HUES64 (cell line): Measurements from ENCODE around the gene MRRF.
A peak's percentile ranks its signal among the peaks of the same experiment; 100 is the strongest.

Experiments
- H3K27ac ChIP-seq: 2 replicates; pipeline ENCODE4 v1.7.0; 2013; ENCODE audit warnings: low read depth, low read length, inconsistent platforms
- H3K27me3 ChIP-seq: 2 replicates; pipeline ENCODE4 v1.6.1; 2013; ENCODE audit warnings: mild to moderate bottlenecking, low read length; ENCODE audit not compliant: insufficient read depth
- H3K36me3 ChIP-seq: 2 replicates; pipeline ENCODE4 v1.6.1; 2013; ENCODE audit warnings: mild to moderate bottlenecking, low read length; ENCODE audit not compliant: insufficient read depth
- H3K4me1 ChIP-seq: 2 replicates; pipeline ENCODE4 v1.6.1; 2013; ENCODE audit warnings: mild to moderate bottlenecking, low read length, moderate library complexity; ENCODE audit not compliant: insufficient read depth
- H3K4me3 ChIP-seq: 2 replicates; pipeline ENCODE4 v1.5.1; 2013; ENCODE audit warnings: mild to moderate bottlenecking, low read length, moderate library complexity
- H3K9ac ChIP-seq: 2 replicates; pipeline ENCODE4 v1.6.1; 2013; ENCODE audit warnings: mild to moderate bottlenecking, low read depth, low read length
- H3K9me3 ChIP-seq: 2 replicates; pipeline ENCODE4 v1.6.1; 2013; ENCODE audit warnings: low read depth, low read length; ENCODE audit not compliant: insufficient read depth
- WGBS: fragments of 150-250, 120-280 bp; methylation state at CpG from one replicate; pipeline ENCODE4 v1.1.7; 2013; ENCODE audit warnings: missing lambda C conversion rate; 5-methylcytosine and 5-hydroxymethylcytosine counted together

Gene MRRF

DNA sequence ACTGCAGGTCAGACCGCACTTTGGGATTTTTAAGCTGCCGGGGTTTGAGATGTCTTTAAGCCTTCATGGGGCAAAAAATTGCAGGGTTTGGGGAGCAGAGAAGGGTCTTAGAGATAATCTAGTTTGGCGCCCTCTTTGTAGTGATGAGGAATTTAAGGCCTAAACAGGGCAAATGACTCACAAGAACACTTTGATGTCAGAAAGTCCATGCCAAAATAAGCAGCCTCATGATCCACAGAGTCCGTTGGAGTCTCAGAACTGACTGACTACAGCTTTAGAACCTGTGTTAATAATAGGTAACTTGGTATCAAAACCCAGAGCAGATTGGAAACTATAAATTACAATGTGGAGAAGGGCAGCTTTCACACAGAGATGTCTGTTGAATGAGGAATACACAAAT, 70.2 kb downstream of the MRRF start:
- WGBS: 85% methylated on average over 4 of the region's 4 CpGs
- Histone ChIP-seq H3K9ac (no peak overlapping the region), H3K4me1 (peaks cover 35% of the 10 kb centered on the region), H3K36me3 (no peaks in the 10 kb centered on the region), H3K27me3 (no peaks in the 10 kb centered on the region), H3K4me3 (no peak overlapping the region), H3K27ac (no peak overlapping the region), H3K9me3 (no peaks in the 10 kb centered on the region)

DNA sequence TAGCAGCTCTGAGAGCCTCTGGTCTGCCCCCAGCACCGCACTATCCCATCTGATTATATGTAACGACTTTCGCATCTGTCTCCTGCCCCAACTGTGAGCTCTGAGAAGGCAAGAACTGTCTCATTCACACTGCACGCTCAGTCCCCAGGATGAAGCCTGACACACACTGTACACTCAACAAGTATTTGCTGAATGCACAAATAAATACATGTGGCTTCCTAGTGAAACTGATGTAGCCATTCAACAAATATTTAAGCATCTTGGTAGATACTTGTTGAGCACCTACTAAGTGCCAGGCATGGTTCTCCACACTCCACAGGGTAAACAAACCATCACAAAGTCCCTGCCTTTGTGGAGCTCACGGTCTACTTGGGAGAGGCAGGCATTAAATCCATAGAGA, 71.5 kb downstream of the MRRF start:
- H3K4me1 ChIP-seq: peaks cover 35% of the 10 kb centered on the region
- H3K9me3 ChIP-seq: no peaks in the 10 kb centered on the region
- H3K27me3 ChIP-seq: no peaks in the 10 kb centered on the region
- H3K9ac ChIP-seq: no peak overlapping the region
- H3K4me3 ChIP-seq: no peak overlapping the region
- no peaks in the 10 kb centered on the region for H3K36me3 ChIP-seq
- H3K27ac ChIP-seq: no peak overlapping the region
- WGBS: 87% methylated on average over 5 of the region's 5 CpGs

DNA sequence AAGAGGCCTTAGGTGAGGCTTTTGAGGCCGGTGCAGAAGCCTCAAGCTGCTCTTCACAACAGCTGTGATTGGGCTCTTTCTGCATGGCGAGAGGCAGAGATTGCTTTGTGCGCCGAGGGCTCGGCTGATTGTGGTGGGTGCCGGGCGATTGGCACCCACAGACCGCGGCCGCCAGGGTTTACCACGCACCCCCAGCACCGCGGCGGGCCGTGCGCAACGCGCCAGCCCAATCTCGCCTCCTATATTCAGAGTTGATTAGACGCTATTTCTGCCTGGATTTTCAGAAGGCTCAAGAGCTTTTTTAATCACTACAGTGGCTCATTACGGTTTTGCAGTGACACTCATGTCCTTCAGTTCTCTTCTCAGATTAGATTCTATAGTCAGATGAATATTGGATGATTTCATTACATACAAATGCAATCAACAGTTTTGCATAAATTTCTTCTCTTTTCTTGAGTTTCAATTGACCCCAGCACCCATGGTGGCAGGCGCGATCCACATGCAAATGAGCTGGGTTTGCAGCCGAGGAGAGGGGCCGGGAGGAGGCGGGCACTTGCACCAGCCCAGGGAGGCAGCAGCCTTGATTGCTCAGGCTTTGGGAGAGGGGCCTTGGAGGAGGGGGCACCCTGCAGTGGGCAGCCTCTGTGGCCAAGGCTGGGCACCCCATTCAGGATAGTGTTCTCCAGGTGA, 72.3 kb downstream of the MRRF start:
- Histone ChIP-seq H3K36me3 (no peaks in the 10 kb centered on the region), H3K4me3 (peak overlapping the region; percentile 6; the same call in 1 of the 2 replicates), H3K4me1 (peaks cover 30% of the 10 kb centered on the region), H3K27ac (no peak overlapping the region), H3K27me3 (no peaks in the 10 kb centered on the region), H3K9me3 (no peaks in the 10 kb centered on the region), H3K9ac (no peak overlapping the region)
- 42% methylated on average over 26 of the region's 26 CpGs for WGBS

DNA sequence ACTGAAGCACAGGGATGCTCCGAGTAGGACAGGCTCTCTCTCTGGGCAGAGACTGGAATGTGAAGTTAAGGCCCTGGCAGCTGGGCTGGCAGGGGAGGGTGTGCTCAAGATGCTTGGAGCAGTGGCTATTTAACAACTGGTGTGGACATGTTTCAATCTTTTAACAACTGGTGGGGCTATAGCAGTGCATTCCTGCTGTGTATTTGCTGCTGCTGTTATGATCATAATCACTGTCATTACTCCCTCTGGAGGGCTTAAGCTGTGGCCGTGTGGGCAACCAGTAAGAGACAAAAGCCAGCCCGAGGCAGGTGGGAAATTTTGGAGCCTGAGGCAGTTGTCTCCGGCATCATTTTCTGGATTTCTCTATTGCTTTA, 72.9 kb downstream of the MRRF start:
- Histone ChIP-seq H3K27ac (no peak overlapping the region), H3K9me3 (no peaks in the 10 kb centered on the region), H3K36me3 (no peaks in the 10 kb centered on the region), H3K9ac (no peak overlapping the region), H3K27me3 (no peaks in the 10 kb centered on the region), H3K4me3 (no peak overlapping the region), H3K4me1 (peaks cover 30% of the 10 kb centered on the region)
- WGBS: 61% methylated on average over 4 of the region's 4 CpGs

DNA sequence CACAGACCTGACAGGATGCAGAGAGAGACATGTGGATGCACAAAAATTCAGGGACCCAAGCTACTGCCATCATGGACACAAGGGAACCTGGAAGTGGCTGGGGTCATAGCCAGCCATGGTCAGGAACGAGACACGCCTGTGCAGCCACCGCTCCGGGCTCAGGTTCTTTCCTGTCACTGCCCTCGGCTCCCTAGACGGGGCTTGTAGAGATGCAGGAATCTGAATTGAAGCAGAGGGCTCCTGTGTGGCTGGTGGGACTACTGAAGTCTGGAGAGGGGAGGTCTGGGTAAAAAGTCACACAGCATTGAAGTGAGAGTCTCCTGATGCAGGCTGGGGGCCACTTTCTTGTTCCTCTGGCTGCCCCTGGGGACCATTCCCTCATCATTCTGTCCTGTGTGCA, 73.9 kb downstream of the MRRF start:
- WGBS: 81% methylated on average over 6 of the region's 6 CpGs
- no peak overlapping the region for H3K27ac ChIP-seq
- no peaks in the 10 kb centered on the region for H3K36me3 ChIP-seq
- H3K4me1 ChIP-seq: peaks cover 25% of the 10 kb centered on the region
- H3K9ac ChIP-seq: no peak overlapping the region
- no peak overlapping the region for H3K4me3 ChIP-seq
- H3K9me3 ChIP-seq: no peaks in the 10 kb centered on the region
- H3K27me3 ChIP-seq: no peaks in the 10 kb centered on the region

DNA sequence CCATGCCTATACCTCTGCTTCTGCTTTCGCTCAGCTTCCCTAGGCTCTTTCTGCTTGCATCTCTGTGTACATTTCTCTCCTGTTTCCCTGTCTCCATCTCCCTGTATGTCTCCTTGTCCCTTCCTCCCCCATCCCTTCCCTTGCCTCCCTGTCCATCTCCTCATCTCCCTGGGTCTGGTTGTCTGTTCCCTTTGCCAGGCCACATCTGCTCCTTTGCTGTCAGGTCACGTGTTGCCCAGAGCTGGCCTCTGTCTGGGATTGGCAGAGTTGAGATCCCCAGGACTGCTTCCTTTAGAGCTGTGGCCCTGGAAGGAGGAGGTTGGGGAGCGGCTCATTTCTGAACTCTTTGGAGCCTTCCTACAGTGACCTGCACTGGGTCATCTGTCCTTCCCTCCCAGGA, 74.3 kb downstream of the MRRF start:
- H3K27me3 ChIP-seq: no peaks in the 10 kb centered on the region
- H3K9ac ChIP-seq: no peak overlapping the region
- H3K9me3 ChIP-seq: no peaks in the 10 kb centered on the region
- no peaks in the 10 kb centered on the region for H3K36me3 ChIP-seq
- WGBS: 92% methylated on average over 3 of the region's 3 CpGs
- H3K4me1 ChIP-seq: peaks cover 23% of the 10 kb centered on the region
- H3K27ac ChIP-seq: no peak overlapping the region
- no peak overlapping the region for H3K4me3 ChIP-seq

DNA sequence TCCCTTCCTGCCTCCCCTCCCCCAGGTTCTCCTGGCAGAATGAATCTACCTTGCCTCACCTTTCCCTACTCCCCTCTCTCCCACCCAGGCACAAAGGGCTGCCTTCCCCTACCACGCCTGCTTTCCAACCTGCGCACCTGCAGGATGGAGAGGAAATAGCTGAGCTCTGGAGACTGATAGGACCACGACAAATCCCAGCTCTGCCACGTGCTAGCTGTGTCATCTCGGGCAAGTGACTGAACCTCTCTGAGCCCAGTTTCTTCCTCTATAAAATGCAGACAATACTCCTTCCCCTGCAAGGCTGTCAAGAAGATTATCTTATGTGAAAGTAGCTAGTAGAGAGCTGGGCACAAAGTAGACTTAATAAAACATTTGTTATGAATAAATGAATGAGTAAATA, 74.9 kb downstream of the MRRF start:
- no peaks in the 10 kb centered on the region for H3K27me3 ChIP-seq
- no peaks in the 10 kb centered on the region for H3K36me3 ChIP-seq
- H3K4me1 ChIP-seq: peaks cover 23% of the 10 kb centered on the region
- H3K9me3 ChIP-seq: no peaks in the 10 kb centered on the region
- H3K9ac ChIP-seq: no peak overlapping the region
- H3K4me3 ChIP-seq: no peak overlapping the region
- 89% methylated on average over 5 of the region's 5 CpGs for WGBS
- H3K27ac ChIP-seq: no peak overlapping the region

DNA sequence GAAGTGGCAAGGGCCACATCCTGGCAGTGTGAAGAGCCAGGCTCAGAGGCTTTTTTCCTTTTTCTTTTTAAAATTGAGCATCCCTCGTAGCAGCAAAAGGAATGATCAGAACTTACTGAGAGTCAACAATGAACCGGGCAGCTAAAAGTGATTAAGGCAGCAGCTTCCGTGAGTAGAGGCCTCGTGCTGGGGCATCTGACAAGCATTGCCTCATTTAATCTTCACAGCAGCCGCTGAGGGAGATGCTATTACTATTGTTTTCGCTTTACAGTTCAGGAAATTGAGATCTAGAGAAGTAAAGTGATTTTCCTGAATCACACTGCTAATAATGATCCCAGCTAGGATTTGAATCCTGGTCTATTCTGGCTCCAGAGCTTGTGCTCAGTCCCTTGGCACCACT, 75.5 kb downstream of the MRRF start:
- Histone ChIP-seq H3K4me1 (peaks cover 23% of the 10 kb centered on the region), H3K36me3 (no peaks in the 10 kb centered on the region), H3K4me3 (no peak overlapping the region), H3K27me3 (peaks cover under 1% of the 10 kb centered on the region; the same call in 1 of the 2 replicates), H3K9me3 (no peaks in the 10 kb centered on the region), H3K9ac (no peak overlapping the region), H3K27ac (no peak overlapping the region)
- 83% methylated on average over 6 of the region's 6 CpGs for WGBS

DNA sequence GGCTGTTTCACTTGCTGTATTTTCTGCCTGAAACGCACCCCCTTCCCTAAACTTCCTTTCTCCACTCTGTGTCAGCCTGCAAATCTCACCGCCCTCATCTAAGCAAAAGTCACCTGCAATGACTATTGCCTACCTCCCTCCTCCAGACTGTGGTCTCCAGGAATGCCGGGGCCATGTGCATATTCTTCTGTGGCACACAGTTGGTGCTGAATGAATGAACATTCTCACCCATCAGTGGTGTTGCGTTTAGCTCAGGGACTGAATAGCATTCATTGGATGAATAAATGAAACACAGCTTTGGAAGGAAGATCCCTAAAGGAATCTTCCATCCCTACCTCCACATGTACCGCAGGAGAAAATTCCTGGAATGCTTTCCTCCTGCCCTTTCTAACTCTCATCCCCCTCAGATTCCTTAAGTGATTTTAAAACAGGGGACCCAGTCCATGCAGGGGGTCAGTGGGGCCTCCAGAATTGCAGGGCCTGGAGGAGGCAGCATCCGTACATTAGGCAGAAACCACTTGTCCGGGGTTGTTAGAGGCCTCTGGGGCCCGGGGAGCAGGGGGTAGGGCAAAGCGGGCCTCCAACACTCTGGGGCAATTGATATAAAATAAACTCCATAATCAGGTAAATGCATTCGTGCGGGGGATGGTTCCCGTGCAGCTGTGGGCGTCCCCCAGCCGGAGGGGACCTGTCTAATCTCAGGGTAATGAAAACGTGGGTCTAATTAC, 77.8 kb downstream of the MRRF start:
- H3K27ac ChIP-seq: no peak overlapping the region
- H3K36me3 ChIP-seq: no peaks in the 10 kb centered on the region
- no peak overlapping the region for H3K4me3 ChIP-seq
- peaks cover 14% of the 10 kb centered on the region for H3K4me1 ChIP-seq
- WGBS: 85% methylated on average over 15 of the region's 15 CpGs
- H3K9me3 ChIP-seq: no peaks in the 10 kb centered on the region
- 0 out of 2 replicates have a peak overlapping the region, but pooled peaks have one; percentile 8 for H3K9ac ChIP-seq
- H3K27me3 ChIP-seq: peaks cover 24% of the 10 kb centered on the region

DNA sequence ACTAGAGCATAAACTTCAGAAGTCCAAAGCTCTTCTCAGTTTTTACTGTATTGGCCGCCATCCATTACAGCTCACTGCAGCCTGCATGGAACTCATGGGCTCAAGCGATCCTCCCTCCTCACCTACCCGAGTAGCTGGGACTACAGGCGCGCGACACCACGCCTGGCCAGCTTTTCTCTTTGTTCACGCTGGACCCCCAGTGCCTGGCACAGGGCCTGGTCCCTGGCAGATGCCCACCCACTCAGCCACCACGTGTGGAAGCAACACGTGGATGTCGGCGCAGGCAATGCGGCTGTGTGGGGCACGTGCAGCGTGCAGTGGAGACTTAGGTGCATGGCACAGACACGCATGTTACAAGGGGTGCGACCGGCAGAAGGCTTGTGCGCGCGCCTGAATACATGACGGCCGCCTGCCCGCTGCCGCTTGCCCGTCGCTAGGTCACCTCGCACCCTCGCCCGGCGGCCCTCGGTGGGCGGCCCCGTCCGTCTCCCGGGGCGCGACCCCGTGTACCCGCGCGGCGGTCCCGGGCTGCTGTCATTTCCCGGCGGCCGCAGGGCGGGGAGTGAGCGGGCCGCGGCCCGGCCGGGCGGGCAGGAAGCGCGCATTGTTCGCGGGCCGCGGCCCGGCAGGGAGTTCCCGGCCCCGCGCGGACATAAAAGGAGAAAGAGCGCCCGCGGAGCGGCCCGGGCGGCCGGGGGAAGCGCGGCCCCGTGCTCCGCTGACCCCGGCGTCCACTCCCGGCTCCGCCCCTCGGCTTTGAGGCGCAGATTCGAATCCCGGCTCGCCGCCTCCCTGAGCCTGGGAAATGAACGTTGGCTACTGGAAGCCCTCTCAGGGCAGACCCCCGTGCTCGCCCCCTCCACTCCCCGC, 82.0 kb downstream of the MRRF start:
- H3K27ac ChIP-seq: no peak overlapping the region
- H3K9me3 ChIP-seq: no peaks in the 10 kb centered on the region
- H3K4me3 ChIP-seq: peak overlapping the region; percentile 72
- H3K36me3 ChIP-seq: no peaks in the 10 kb centered on the region
- peaks cover 11% of the 10 kb centered on the region for H3K4me1 ChIP-seq
- peak overlapping the region; percentile 65 for H3K9ac ChIP-seq
- H3K27me3 ChIP-seq: peaks cover 40% of the 10 kb centered on the region
- 1% methylated on average over 90 of the region's 90 CpGs for WGBS
